ENCODE measurements around the gene GRID2.

GRID2 gene

GRCh38 chr4:92988301-92988700 lies 684.5 kb downstream of the GRID2 start:
- no peak for DNase-seq

DNA sequence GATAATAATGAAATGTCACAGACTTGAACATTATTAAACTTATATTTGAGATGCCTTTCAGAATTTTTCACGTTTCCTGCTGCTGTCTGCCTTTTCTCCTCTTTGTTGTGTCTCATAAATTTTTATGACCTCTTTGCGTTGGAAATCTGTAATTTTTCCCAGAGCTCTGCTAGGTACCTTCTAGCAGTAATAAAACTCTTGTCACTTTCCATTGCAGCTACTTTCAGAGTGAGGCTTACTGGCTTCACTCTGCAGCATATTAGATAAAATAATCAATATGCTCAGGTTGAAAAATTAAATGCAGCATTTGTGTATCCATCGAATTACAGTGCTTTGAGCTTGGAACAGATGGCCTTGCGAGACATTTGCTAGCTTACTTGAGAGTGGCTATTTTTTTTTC lies 689.0 kb downstream of the GRID2 start:
- DNase-seq, result no peak

- DNase-seq, result no peak
Measured at GRCh38 chr4:92994727-92995126, 691.0 kb downstream of the GRID2 start.

DNA sequence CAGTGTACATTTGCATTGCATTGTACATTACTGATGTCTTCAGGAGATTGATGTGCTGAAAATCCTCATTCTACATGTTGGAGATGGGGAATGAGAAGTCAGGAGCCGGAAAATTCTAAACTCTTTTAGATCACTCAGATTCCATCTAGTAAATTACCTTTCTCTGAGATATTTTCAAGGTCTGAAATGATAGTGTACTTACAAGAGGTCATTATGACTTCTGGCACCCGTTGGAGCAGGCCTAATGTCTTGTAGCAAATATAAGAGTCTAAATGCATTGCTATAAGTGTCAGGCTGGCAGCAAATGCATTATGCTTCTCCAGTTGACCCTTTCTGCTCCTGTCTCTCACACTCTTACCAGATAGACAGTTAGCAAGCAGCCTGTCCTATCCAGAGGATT lies 692.8 kb downstream of the GRID2 start:
- no peak for DNase-seq

- DNase-seq, result no peak
Measured at GRCh38 chr4:93000910-93001309, 697.1 kb downstream of the GRID2 start.

- no peak for DNase-seq
Measured at GRCh38 chr4:93002240-93002639, 698.5 kb downstream of the GRID2 start.

DNA sequence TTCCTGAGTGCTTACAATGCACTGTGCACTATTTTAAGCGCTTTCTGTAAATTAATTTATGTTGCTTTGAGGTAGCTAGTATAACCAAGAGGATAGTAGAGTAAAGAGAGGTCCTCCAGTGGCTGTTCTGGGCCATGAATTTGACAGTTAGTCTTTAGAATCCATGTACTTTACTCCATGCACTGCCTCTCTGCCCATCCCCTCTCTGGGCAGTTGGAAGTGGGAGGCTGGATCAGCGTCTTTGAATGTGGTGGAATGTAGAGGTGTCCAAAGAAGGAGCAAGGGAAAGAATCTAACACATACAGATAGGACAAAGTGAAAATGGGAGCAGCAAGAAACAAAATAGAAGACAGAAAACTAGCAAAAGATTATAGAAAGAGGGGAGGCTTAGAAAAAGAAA lies 712.6 kb downstream of the GRID2 start:
- DNase-seq, result no peak

- DNase-seq, result no peak
Measured at GRCh38 chr4:93018243-93018642, 714.5 kb downstream of the GRID2 start.

DNA sequence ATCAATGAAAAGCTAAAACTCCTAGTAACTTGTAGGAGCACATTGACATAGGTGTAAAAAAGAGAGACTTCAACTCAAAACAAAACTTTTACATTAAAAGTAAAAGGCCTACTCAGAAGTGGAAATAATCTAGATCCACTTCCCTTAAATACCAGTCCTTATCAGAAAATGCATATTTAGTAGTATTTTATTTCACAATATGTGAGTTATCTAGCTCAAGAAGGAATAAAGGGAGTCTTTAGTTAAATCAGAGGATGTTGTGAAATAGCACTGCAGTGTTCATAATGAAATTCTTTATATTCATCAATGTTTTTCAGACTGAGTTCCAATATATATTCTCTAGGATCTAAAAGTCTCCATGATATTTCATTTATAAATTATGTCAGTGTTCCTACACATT lies 715.0 kb downstream of the GRID2 start:
- no peak for DNase-seq

DNA sequence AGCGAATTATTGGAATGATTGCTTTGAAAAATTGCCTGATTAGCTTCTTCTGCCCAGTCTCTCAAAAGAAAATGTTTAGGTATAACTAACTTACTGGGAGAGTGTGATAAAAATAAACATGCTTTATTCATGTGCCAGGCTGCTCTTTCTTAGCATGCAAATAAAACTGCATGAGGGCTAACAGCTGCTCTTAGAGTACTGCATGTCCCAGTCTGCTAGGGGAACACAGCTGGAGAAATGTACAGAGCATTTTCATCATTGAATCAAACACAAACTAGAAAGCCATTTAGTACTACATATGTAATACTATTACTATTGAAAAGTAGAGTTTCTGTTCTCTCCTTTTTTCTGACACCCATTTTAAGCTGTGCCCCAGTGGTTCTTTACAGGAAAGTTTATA lies 726.0 kb downstream of the GRID2 start:
- DNase-seq, result no peak

DNA sequence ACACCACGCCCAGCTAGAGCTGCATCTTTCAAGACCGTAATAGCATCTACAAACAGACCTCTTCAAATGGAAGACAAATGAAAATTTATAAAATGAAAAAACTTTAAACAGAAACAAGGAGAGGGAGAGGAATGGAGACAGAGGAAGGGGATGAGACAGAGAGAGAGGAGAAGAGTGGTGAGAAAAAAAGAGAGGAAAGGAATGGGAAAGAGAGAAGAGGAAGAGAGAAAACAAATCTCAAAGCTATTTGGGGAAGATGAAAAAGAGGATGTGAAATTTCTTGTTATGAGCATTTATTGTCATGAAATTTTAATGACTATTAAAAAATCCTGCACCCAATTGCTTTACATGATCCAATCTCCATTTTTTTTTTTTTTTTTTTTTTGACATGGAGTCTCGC lies 726.9 kb downstream of the GRID2 start:
- no peak for DNase-seq

GRCh38 chr4:93031431-93032098 lies 727.8 kb downstream of the GRID2 start:
- DNase-seq, result no peak

- no peak for DNase-seq
Measured at GRCh38 chr4:93042746-93043145, 739.0 kb downstream of the GRID2 start.

DNA sequence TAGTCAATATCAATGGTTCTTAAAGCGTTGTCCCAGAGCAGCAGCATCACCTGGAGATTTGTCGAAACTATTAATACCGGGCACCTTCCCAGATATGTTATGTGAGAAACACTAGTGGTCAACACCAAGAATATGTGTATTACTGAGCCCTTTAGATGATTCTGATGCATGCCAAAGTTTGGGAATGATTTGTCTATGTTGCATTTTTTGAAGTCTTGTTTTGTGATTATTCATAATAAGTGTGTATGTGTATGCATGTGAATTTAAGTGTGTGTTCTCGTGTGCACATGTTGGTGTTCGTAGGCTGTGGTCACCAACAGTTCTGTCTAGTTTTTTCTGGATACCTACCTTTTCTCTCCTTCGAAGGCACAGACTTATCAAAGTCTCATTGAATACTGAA lies 749.4 kb downstream of the GRID2 start:
- DNase-seq, result no peak

DNA sequence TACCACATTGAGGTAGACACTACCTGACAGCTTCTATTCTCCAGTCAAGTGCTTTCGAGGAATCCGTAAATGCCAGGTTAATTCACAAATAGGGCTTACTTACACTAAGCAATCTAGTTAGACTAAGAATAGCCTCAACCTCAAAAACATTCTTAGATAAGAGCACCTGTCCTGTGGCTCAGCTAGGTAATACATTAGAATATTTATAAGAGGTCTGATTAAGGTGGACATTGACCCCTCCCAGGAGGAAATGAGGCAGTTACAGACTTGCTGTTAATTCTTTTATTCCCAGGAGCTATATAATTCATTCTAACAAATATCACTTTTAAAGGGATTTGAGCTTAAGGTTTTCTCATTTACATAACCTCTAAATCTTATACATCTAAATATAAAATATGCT lies 758.1 kb downstream of the GRID2 start:
- no peak for DNase-seq

DNA sequence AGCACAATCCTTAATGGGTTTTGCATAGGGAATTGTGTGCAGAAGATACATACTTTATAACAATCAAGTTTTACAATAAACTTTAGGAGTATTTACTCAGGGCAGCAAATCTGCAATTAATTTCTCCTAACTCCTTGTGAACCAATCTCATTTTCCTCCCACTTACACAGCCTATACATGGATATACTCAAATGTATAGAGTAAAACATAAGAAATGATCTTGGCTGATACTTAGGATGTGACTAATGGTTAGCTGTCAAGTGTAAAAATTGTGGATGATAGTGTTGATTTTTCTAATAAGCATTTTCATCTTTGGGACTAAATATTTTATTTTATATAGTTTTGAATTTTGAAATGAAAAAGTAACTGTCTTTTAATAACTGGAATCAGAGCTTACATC lies 759.6 kb downstream of the GRID2 start:
- DNase-seq, result no peak

GRCh38 chr4:93065790-93066189 lies 762.0 kb downstream of the GRID2 start:
- no peak for DNase-seq

- DNase-seq, result no peak
Measured at GRCh38 chr4:93066749-93067148, 763.0 kb downstream of the GRID2 start.

DNA sequence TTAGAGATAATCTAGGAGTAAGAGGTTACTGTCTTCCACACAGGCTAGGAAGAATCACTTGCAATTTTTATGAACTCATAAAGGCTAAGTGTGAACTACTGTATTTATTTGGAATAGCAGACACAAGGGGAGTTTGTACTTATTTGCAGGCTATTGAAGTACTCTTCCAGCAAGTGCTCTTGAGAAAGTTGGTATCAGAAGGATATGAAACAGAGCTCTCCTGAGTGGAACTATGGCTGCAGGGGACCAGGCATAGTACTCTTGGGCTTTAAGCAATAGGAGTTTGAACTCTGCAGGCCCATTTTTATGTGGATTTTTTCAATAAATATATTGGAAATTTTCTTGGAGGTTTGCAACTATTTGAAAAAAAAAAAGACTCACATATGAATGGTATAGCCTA lies 768.5 kb downstream of the GRID2 start:
- no peak for DNase-seq

GRCh38 chr4:93080316-93080715 lies 776.5 kb downstream of the GRID2 start:
- DNase-seq, result no peak

DNA sequence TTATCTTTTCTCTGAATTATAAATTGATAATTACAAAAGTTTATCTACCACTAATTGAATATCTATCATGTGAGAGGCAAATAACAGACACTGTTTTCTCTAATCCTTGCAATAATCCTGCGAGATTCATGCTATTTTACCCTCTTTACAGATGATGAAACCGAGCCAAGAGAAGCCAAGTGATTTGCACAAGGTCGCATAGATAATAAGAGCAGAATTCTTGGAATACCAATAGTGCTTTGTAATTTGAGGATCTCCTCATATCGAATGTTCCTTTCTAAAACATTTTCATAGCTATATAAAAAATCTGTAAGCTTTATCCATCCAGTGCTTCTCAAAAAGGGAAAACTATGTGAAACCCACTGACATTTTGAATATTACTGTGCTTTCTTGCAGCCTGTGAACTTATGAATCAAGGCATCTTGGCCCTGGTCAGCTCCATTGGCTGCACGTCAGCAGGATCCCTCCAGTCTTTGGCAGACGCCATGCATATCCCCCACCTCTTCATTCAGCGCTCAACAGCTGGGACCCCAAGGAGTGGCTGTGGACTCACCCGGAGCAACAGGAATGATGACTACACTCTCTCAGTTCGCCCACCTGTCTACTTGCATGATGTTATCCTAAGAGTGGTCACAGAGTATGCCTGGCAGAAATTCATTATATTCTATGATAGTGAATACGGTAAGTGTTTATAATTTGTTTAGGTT lies 781.0 kb downstream of the GRID2 start:
- DNase-seq, result no peak

DNA sequence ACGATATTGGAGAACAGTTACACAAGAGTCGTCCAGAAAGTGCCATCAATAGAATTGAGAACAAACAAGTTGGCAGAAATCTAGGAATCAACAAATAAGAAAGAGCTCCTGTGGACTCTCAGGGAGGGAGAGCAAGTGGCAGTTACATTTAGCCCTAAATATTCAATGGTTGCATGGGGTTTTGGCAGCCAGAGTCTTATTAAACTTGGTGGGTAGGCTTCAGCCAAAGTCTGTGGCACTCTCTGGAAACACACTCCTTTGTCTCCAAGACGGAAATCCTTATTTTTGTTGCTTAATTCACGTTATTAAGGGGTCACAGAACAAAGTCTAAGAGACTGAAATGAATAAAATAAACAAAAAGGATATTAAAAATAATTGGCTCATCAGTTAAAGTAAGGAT lies 782.6 kb downstream of the GRID2 start:
- no peak for DNase-seq

GRCh38 chr4:93092765-93093164 lies 789.0 kb downstream of the GRID2 start:
- no peak for DNase-seq

GRCh38 chr4:93103042-93103441 lies 799.3 kb downstream of the GRID2 start:
- no peak for DNase-seq

- no peak for DNase-seq
Measured at GRCh38 chr4:93116624-93117023, 812.9 kb downstream of the GRID2 start.

Measured in CD4-positive, alpha-beta T cell treated with Interleukin-4 for 1 hour (primary cell).